ENCODE data around the gene ALDH2.

Gene ALDH2

DNA sequence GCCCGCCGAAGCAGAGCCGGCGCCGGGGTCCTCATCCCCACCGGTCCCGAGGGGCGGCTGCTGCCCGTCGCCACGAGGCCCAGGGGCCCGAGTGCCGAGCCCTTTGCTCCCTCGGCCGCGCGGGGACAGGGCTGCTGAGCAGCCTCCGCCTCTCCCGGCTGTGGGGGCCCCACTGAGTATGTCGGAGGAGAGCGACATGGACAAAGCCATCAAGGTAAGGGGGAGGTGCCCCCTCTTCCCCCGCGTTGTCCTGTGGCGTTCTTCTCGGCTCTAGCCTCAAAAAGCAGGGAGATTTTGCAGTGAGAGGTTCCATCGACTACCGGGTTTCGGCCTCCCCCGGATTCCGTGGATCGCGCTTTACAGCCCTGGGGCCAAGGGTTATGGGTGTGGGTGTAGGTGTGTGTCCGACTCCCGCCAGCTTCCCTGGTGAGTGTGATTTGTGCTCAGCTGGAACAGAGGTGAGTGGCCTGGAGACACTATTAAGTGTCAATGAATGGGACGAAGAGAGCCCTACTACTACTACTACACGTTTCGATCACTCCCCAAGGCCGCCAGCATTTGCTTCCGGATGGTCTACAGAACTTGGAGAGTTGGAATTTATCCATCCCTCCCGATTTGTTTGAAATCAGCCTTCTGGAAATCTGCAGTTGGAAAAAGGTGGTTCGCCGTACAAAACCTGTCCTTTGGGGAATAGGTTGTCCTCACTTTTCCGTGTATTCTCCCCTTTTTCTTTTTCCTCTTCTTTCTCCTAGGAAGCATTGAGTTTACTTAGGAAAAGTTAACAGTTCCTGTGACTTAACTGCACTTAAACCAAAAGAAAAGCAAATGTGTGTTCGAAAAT is 76.0 kb downstream of the ALDH2 start:
- no peaks in the 10 kb centered on the region for H3K9me3 ChIP-seq (ENCODE audit: control insufficient read depth, low read length)
- H3K36me3 ChIP-seq (ENCODE audit: control insufficient read depth, insufficient read depth, low read length) = no peaks in the 10 kb centered on the region
- H3K27ac ChIP-seq = peak overlapping the region; percentile 93
- H3K4me2 ChIP-seq (ENCODE audit: low read length) = peak overlapping the region; percentile 70
- no peaks in the 10 kb centered on the region for H3K27me3 ChIP-seq (ENCODE audit: control insufficient read depth, insufficient read depth, low read length)
- peaks cover 11% of the 10 kb centered on the region for H3K4me1 ChIP-seq
- H3K9ac ChIP-seq = peak overlapping the region; percentile 39
- peak overlapping the region; percentile 89 for H2AFZ ChIP-seq
- no peak for TF ChIP-seq CTCF (IDR thresholded peaks at IDR 0.05)
- peaks cover 31% of the 10 kb centered on the region for H3K79me2 ChIP-seq
- peak overlapping the region; percentile 83 for H3K4me3 ChIP-seq (ENCODE audit: low read depth, low read length)

- Histone ChIP-seq H3K27ac (no peak overlapping the region), H3K36me3 (ENCODE audit: control insufficient read depth, insufficient read depth, low read length) (no peaks in the 10 kb centered on the region), H3K79me2 (peaks cover 47% of the 10 kb centered on the region), H3K27me3 (ENCODE audit: control insufficient read depth, insufficient read depth, low read length) (no peaks in the 10 kb centered on the region), H2AFZ (no peak overlapping the region), H3K9me3 (ENCODE audit: control insufficient read depth, low read length) (no peaks in the 10 kb centered on the region), H3K4me2 (ENCODE audit: low read length) (no peak overlapping the region), H3K4me3 (ENCODE audit: low read depth, low read length) (no peak overlapping the region), H3K4me1 (peaks cover 7% of the 10 kb centered on the region), H3K9ac (no peak overlapping the region)
- TF ChIP-seq CTCF (IDR thresholded peaks at IDR 0.05) = no peak
Measured at GRCh38 chr12:111846016-111846415, 79.3 kb downstream of the ALDH2 start.

DNA sequence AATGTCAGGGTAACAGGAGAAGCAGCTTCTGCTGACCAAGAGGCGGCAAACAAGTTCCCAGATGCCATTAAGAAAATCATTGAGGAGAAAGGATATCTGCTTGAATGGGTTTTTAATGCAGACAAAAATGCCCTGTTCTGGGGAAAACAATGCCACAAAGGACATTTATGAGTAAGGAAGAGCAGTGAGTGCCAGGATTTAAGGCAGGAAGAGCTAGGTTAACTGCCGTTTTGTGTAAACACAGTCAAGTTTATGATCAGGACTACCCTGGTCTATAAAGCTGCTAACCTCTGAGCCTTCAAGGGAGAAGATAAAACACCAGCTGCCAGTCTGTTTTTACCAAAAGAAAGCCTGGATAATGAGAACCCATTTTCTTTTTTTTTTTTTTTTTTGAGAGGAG is 83.8 kb downstream of the ALDH2 start:
- Histone ChIP-seq H3K27me3 (ENCODE audit: control insufficient read depth, insufficient read depth, low read length) (no peaks in the 10 kb centered on the region), H3K9ac (no peak overlapping the region), H3K4me3 (ENCODE audit: low read depth, low read length) (no peak overlapping the region), H3K9me3 (ENCODE audit: control insufficient read depth, low read length) (no peaks in the 10 kb centered on the region), H3K4me1 (no peaks in the 10 kb centered on the region), H2AFZ (no peak overlapping the region), H3K36me3 (ENCODE audit: control insufficient read depth, insufficient read depth, low read length) (no peaks in the 10 kb centered on the region), H3K4me2 (ENCODE audit: low read length) (no peak overlapping the region), H3K27ac (no peak overlapping the region), H3K79me2 (peaks cover 50% of the 10 kb centered on the region)
- TF ChIP-seq CTCF (IDR thresholded peaks at IDR 0.05) = no peak

- H2AFZ ChIP-seq = no peak overlapping the region
Measured at GRCh38 chr12:111858186-111858585, 91.5 kb downstream of the ALDH2 start.

More at GRCh38 chr12:111858186-111858585, 91.5 kb downstream of the ALDH2 start:
- no peaks in the 10 kb centered on the region for H3K27me3 ChIP-seq (ENCODE audit: control insufficient read depth, insufficient read depth, low read length)
- no peak overlapping the region for H3K9ac ChIP-seq
- no peaks in the 10 kb centered on the region for H3K4me1 ChIP-seq
- no peak overlapping the region for H3K4me3 ChIP-seq (ENCODE audit: low read depth, low read length)
- peaks cover 75% of the 10 kb centered on the region for H3K79me2 ChIP-seq
- TF ChIP-seq CTCF (IDR thresholded peaks at IDR 0.05) = no peak
- no peak overlapping the region for H3K27ac ChIP-seq
- H3K9me3 ChIP-seq (ENCODE audit: control insufficient read depth, low read length) = no peaks in the 10 kb centered on the region
- H3K4me2 ChIP-seq (ENCODE audit: low read length) = no peak overlapping the region
- no peaks in the 10 kb centered on the region for H3K36me3 ChIP-seq (ENCODE audit: control insufficient read depth, insufficient read depth, low read length)
